Measurements from ENCODE around the gene GNA14.
"Not testable (repeated sequence)": the region's sequence is repeated elsewhere in the genome, so short reads cannot be mapped to it uniquely, and the experiment has no call there.

Gene GNA14

DNA sequence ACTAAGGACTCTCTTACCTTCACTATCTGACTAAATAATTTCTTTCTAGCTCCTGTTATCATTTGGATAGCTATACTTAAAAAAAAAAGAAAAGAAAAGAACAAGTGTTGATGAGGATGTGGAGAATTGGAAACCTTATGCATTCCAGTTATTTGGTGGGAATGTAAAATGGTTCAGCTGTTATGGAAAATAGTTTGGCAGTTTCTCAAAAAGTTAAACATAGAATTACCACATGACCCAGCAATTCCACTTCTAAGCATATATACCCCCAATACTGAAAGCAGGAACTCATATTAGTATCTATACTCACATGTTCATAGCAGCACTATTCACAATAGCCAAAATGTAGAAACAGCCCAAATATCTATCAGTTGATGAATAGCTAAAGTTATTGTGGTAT, 61.1 kb downstream of the GNA14 start:
- no peak for DNase-seq

- no peak for DNase-seq
These were observed 61.5 kb downstream of the GNA14 start for GRCh38 chr9:77586591-77586990.

GRCh38 chr9:77585335-77585786, 62.8 kb downstream of the GNA14 start:
- no peak for DNase-seq

GRCh38 chr9:77584927-77585326, 63.2 kb downstream of the GNA14 start:
- DNase-seq, result not testable (repeated sequence)

DNA sequence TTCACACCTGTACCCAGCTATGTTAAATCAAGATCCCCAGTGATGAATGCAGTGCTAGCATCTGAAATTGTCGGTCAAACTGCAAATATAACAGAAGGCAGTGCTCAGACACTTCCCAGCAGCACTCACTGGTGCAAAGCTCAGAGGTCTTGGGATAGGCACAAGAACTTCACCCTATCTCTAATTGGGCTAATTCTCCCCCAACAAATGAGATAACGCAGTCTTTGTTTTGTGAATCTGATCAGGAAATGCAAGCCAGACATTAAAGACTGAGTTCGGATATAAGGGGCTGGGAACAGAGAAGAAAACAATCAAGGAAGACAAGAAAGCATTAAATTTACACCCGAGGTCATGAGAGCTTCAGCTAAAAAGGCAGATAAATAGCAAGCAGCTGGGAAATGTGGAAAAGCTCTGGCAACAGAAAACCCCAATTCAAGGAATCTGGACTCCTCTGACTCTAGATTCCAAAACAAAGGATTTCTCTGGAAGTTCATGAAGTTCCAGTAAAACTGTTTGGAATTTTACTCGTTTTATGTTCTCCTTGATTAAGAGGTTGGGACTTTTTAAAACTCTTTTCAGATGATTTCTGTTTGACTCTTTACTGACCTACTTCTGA, 65.1 kb downstream of the GNA14 start:
- no peak for DNase-seq

- DNase-seq, result no peak
These were observed 65.6 kb downstream of the GNA14 start for GRCh38 chr9:77582525-77582924.

DNA sequence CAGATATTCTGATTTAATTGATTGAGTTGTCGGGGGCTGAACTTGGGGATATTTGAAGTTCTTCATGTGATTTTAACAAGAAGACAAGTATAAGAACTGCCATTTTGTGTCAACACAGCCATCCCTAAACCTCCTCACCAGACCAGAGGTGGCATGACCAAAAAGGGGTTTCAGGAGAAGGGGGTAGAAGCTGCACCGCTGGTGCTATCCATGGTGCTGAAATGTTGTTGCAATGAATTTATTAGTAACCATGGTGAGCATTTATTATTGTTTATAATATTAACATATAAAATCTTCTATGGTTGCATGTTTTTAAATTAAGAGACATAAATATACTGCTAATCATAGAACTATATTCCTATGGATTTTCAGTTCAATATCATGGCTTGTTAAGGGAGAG, 72.3 kb downstream of the GNA14 start:
- no peak for DNase-seq

- DNase-seq, result peak in 1 of 2 experiments; percentile 2
These were observed 78.8 kb downstream of the GNA14 start for GRCh38 chr9:77569335-77569734.

GRCh38 chr9:77563174-77563573, 84.9 kb downstream of the GNA14 start:
- DNase-seq, result no peak

- no peak for DNase-seq
These were observed 85.9 kb downstream of the GNA14 start for GRCh38 chr9:77562019-77562748.

DNA sequence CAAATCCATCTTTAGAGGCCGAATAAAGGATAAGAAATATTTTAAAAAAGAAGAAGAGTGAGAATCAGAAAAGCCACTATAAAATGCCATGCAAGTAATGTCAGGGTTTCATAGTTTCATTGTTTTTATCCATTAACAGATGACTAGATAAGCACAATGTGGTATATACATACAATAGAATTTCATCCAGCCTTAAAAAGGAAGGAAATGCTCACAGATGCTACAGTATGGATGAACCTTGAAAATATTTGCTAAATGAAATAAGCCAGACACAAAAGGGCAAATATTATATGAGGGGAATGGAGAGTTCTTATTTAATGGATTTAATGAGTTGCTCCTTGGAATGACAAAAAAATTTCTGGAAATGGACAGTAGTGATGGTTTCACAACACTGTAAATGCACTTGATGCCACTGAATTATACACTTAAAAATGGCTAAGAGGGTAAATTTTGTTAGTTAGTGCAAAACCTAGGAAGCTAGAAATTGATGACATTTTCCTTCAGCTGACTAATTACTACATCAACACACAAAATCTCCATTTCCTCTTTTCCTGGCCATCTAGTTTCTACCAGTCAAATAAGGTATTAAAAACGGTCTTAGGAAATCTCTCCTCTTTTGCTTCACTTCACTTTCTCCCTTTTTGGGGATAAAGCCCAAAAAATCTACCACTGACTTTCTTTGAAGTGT, 86.6 kb downstream of the GNA14 start:
- no peak for DNase-seq

GRCh38 chr9:77556396-77556795, 91.7 kb downstream of the GNA14 start:
- DNase-seq, result no peak

GRCh38 chr9:77554586-77555105, 93.5 kb downstream of the GNA14 start:
- no peak for DNase-seq

GRCh38 chr9:77547106-77547730, 100.9 kb downstream of the GNA14 start:
- DNase-seq, result no peak

DNA sequence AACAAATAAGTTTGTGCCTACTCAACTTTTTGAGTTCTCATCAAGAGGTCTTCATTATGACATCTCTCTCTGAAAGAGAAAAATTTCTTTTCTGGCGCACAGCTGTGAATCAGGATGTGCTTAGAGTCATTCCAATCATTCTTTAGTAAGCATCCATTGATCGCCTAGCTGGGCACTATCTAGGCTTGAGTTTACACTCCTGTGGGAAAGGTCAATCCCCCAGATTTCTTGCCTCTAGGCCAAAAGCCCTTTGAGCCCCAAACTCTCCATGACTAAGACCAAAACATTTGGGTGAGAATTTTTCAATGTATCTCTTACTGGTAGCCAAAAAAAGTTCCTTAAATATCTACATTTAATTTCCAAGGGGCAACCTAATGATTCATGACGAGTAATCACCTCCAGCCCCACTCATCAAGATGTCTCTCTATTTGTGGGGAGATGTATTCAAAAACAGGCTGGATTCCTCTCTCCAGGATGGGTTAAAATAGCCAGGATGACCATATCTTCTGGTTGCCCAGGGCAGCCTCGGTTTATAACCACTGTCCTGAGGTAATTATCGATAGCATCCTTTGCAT, 101.7 kb downstream of the GNA14 start:
- DNase-seq, result no peak

DNA sequence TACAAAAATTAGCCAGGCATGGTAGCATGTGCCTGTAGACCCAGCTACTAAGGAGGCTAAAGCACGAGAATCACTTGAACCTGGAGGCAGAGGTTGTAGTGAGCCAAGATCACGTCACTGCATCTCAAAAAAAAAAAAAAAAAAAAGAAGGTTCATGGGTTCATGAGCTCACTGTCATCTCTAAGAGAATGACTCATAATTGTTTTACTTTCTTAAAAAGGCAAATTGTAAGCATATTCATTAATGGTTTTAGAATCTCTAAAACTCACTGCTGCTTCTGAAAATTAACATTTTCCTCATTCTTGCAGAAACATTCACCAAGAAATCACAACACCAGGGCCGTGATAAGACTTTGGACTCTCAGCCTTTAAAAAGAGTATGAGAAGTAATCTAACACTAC, 103.6 kb downstream of the GNA14 start:
- DNase-seq, result no peak

GRCh38 chr9:77543131-77543822, 104.8 kb downstream of the GNA14 start:
- DNase-seq, result no peak

GRCh38 chr9:77541600-77541999, 106.5 kb downstream of the GNA14 start:
- DNase-seq, result no peak

DNA sequence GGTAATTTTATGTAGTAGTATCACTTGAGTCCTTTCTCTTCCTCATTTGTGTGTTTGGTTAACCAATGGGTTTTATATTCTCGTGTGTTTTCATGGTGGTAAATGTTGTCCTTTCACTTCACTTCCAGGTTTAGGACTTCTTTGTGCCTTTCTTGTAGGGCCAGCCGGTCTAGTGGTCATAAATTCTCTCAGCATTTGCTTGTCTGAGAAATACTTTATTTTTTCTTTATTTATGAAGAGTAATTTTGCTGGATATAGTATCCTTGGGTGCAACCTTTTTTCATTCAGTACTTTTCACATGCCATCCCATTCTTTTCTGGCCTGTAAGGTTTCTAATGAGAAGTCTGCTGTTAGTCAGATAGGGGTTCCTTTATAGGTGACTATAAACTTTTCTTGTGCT, 107.1 kb downstream of the GNA14 start:
- no peak for DNase-seq

GRCh38 chr9:77534376-77535057, 113.6 kb downstream of the GNA14 start:
- no peak for DNase-seq

DNA sequence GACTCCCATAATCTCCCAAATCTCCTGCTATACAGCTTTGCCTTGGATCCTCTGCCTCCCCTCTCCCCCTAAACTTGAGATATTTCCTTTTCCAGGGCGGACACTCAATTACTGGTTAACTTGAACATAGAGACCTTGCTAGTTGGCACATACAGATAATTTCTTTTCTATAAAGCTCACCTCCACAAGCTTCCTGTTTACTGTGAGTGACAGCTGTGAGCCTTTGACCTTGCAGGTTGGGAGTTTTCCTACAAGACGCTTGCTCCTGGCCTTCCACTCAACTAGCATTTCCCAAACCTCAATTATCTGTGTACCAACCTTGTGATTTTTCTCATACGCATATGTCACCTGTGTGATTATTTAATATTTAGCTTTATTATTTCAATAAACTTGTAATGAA, 114.5 kb downstream of the GNA14 start:
- no peak for DNase-seq

- no peak for DNase-seq
These were observed 115.5 kb downstream of the GNA14 start for GRCh38 chr9:77532607-77533006.
